H1 (cell line): ENCODE results near the gene DIPK2A. TPM values are rescaled to one million over a fixed set of nuclear protein-coding genes. Genes with fewer than 3 reads are reported as not detected.

ENCODE experiments used
- ATF2 ChIP-seq: IDR thresholded peaks from 2 replicates; pipeline ENCODE4 v1.6.1; 2012; ENCODE audit warnings: low read length, inconsistent platforms
- CEBPB ChIP-seq: IDR thresholded peaks from 2 replicates; pipeline ENCODE4 v1.6.1; 2012; ENCODE audit warnings: low read depth, low read length
- CHD7 ChIP-seq: fragments of 300-600 bp; sonication (generic); IDR thresholded peaks from 2 replicates; pipeline ENCODE4 v1.7.1; 2012; ENCODE audit warnings: low read length, moderate library complexity, mild to moderate bottlenecking, inconsistent platforms; ENCODE audit not compliant: insufficient replicate concordance
- NANOG ChIP-seq: IDR thresholded peaks from 2 replicates; pipeline ENCODE4 v1.6.1; 2011; ENCODE audit warnings: low read length, low read depth, mild to moderate bottlenecking, inconsistent platforms; ENCODE audit not compliant: insufficient read depth, poor library complexity, severe bottlenecking
- polyA plus RNA-seq, 7 experiments: library from polyadenylated mRNA; depleted of rRNA in 3 of 7; stranded (reverse) in 5 of 7; unstranded in 2 of 7; fragments of >200 nt in 5 of 7; fragments of 200-250 nt in 2 of 7; gene quantifications; 1 replicate in 5 of 7; 2 replicates in 1 of 7; 4 replicates in 1 of 7; pipeline versions ENCODE4 v1.2.1 to v1.2.3, GENCODE V29; 2011 to 2013; ENCODE audit warnings: missing spikeins in 2 of 7, mixed read lengths in 2 of 7
- total RNA-seq: library from RNA; stranded (reverse); fragmentation: NEBNext Ultra II Directional; extraction: Animal tissue kit (Norgen Biotek cat#: 25700); gene quantifications from 2 replicates; pipeline ENCODE4 v1.2.1, GENCODE V29; 2021

DIPK2A gene
- total and polyA plus RNA-seq, 2 of the 8 experiments (the other 6 are each of a cell fraction or from before 2014, with no cell fraction given), result 18.4 to 28.7 TPM

- TF ChIP-seq CHD7 (no peak), NANOG (no peak), CEBPB (no peak), ATF2 (no peak)
These were observed 12.7 kb upstream of the DIPK2A start (continued) for GRCh38 chr3:143958966-143959365.
